Kasumi-1 (cell line): ENCODE results near the gene ARHGEF10L.
"Not testable (repeated sequence)": the region's sequence is repeated elsewhere in the genome, so short reads cannot be mapped to it uniquely, and the experiment has no call there.

ENCODE experiments used
- DNase-seq, 2 experiments: peaks; one replicate each; lab custom pipeline; 2025; lab: John Stamatoyannopoulos, UW

ARHGEF10L gene

GRCh38 chr1:17610085-17610484, 70.6 kb downstream of the ARHGEF10L start:
- no peak for DNase-seq

- no peak for DNase-seq
These were observed 71.2 kb downstream of the ARHGEF10L start for GRCh38 chr1:17610713-17611112.

DNA sequence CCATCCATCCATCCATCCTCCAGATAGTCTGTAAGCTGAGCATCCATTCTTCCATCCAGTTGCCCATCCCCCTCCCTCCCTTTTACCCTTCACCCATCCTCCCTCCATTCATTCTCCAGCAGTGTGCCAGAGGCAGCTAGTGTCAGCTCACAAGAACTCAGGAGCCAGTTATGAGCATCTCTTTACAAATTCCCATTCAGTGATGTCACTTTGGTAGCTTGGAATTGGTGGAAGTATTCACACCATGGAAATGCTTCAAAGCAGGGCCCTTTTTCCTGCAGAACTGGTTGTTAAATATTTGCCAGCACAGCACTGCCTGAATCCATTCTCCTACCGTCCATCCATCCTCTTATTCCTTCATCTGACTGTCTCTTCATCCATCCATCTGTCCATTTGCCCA, 72.5 kb downstream of the ARHGEF10L start:
- no peak for DNase-seq

- no peak for DNase-seq
These were observed 73.3 kb downstream of the ARHGEF10L start for GRCh38 chr1:17612831-17613230.

DNA sequence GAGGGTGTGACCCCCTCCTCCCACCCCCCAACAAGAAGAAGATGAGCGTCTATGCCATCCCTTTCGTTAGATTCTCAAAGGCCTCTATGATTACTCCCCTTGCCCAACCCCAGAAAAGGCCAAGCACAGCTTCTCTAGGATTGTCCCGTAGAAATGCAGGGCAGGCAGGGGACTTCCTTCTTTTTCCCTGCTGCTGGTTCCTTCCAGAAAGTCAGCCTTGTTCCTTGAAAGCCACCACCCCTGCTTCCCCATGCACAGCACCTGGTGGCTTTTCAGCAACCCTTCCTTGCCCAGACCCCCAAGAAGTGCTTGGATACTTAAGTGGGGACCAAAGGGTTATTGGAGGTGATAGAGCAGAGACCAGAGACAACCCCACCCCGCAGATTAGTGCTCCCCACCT, 75.1 kb downstream of the ARHGEF10L start:
- DNase-seq = no peak

DNA sequence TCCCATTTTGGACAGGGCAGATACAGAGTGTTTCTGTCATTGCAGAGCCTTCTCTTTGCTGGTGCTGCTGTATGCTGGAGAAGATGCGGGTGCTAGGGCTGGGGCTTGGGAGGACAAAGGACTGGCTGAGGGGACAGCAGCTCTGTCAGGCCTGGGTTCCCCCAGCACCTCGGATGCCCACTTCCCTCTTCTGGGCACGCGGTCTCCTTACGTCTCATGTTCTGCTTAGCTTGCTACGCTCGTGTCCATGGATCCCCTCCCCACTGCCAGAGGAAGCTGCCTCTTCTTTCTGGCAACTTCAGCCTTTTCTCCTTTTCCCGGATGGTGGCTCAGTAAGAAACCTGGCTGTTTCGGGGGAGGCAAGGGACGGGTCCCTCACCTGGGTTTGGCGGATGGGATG, 75.7 kb downstream of the ARHGEF10L start:
- DNase-seq = no peak

DNA sequence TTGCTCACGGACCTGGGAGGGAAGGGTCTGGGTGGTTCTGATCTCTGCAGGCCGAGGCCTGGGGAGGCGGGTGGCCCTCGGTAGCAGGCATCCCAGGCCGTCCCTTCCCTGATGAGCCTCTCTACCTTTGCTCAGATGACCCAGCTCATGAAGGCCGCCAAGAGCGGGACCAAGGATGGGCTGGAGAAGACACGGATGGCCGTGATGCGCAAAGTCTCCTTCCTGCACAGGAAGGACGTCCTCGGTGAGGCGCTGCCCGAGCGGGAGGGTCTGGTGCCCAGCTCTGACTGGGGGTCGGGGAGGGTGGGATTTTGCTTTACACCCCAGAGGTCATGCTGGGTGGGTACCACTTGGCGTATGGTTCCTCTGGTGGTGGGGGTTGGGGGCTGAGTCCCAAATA, 76.5 kb downstream of the ARHGEF10L start:
- no peak for DNase-seq

DNA sequence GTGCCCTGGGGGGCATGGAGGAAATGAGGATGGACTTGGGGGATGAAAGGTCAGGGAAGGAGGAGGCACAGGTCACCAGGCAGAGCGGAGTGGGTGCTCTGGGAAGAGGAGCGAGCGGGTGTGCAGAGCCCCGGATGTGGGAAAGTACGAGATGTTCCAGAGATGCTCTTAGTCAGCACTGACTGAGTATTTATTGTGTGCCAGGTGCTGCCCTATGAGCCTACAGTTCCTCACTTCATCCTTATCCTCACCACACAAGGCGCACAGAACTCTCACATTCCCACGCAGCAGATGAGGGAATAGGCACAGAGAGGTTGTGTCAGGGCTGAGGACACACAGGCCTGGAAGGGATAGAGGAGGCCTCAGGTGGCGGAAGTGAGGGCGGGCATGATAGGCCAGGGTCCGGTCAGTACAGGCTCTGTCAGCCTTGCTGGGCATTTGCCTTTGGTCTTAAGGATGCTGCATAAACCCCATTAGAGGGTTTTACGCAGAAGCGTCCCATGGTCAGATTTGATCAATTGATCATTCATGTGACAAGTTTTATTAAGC, 77.3 kb downstream of the ARHGEF10L start:
- DNase-seq = no peak

GRCh38 chr1:17617787-17618557, 78.5 kb downstream of the ARHGEF10L start:
- DNase-seq = no peak

DNA sequence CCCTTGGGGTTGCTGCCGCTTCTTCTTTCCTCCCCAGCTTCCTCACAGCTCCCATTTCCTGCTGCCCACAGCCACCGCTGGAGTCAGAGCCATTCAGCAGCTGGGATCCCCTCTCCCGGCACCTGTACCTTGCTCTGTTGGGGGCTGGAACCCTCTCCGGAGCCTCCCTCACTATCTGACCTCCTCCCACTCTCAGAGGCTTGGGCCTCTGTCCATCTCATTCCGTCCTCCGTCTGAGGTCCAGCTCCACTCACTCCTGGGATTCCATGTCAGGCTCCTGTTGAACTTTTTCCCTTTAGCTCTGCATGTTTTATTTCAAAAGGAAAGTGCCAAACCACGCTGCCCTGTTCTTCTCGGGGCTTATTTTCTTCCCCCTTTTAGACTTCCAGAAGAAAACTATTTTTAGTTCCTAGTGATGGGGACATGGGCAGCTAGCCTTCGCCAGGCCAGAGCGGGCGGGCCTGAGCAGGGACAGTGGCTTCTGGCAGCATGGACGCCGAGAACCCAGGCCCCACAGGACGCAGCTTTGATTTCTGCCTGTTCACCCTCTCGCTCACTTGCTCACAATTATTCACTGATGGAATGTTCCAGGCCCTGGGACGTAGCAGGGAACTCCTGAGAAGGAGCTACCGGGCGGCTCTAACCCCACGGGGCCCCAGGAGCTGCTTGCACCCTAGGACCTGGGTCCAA, 79.2 kb downstream of the ARHGEF10L start:
- no peak for DNase-seq

DNA sequence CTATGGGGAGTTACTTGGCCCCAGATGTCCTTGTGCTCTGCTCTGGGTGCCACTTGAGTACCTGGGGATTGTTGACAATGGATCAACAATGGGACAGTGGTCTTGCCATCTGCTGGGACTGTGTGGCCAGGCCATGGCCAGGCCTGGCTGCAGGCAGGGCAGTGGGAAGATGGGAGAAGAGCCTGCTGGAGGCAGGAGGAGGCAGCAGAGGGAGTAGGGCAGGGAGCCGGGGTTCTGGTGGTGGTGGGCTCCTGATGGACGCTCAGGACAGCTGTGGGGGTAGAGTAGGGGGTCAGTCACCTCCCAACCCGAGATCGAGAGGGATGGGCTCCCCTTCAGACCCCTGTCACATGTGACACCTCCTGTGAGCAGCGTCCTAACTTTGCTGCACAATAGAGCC, 81.0 kb downstream of the ARHGEF10L start:
- no peak for DNase-seq

DNA sequence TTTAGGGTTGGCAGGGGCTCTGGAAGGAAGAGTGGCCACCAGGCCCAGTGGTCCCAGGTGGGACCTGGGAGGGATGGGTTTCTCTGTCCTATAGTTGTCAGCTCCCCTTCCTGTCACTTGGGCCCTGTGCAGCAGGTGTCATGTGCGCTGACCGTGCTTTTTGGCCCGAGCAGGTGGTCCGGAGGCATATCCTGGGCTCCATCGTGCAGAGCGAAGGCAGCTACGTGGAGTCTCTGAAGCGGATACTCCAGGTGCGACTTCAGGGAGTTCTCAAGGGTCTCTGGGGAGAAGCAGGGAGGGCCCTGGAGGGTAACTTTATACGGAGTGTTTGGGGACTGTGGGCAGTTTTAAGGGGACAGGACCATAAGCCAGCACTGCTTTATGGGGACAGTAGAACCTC, 82.2 kb downstream of the ARHGEF10L start:
- no peak for DNase-seq

DNA sequence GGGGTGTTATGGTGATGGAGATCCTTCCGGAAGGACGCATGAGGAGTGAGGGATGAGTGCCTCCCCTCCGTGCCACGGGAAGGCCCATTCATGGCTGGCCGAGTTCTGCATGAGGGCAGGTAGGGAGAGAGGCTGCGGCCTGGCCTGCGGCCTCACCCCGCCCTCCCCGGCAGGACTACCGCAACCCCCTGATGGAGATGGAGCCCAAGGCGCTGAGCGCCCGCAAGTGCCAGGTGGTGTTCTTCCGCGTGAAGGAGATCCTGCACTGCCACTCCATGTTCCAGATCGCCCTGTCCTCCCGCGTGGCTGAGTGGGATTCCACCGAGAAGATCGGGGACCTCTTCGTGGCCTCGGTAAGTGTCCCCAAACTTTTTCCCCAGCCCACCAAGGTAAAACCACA, 83.3 kb downstream of the ARHGEF10L start:
- no peak for DNase-seq

DNA sequence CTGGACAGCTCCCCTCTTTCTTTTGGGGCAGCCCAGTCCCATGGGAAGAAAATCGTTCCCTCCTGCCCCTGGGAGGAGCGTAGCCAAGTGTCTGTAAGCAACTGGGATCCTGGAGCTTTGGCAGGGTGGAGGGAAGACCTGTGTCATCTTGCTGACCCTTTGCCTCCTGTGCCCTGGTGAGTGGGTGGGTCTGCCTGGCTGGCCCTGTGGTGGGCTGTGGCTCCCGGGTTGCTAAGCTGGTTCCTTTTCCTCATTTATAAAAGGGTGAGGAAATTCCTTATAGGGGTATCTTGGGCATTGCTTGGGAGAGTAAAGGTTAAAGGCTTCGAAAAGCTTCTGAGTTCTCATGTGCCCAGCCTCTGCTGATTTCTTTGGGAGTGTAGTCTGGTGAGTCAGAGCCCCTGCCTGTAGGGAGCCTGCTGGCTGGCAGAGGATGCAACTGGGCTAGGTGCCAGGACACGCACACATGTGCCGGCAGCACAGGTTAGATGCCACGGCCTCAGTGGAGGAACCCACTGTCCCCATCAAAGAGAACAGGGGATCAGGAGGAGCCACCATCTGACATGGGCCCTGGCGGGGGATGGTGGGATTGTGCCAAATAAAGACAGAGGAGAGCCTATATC, 85.2 kb downstream of the ARHGEF10L start:
- DNase-seq = no peak

DNA sequence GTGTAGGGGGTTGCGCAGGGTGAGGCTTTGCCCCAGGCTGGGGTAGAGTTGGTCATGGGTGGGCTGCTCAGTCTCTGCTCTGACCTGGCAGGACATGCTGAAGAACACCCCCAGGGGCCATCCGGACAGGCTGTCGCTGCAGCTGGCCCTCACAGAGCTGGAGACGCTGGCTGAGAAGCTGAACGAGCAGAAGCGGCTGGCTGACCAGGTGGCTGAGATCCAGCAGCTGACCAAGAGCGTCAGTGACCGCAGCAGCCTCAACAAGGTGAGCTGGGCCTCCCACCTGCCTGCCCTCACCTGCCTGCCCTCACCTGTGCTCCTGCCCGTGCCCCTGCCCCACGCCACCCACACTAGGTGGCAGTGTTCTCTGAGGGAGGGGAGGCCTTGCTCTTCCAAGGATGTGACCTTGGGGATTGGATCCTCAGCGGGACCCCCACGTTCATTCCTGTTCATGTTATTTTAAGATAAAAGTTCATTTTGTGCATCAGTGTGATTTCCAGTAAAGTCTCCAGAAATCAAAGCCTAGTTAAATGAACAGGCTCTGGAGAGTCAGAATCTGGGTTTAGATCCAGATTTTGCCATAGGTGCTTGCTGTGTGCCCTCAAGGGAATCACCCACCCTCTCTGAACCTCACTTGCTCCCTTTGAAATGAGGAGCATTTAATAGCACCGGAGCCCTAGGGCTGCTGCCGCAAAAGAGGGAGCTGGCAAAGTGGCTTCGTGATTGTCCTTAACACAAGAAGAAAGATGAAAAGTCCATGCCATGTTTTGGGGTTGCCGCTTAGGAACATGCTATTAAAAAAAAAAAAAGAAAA, 87.9 kb downstream of the ARHGEF10L start:
- no peak for DNase-seq

GRCh38 chr1:17629046-17629445, 89.5 kb downstream of the ARHGEF10L start:
- not testable (repeated sequence) for DNase-seq

DNA sequence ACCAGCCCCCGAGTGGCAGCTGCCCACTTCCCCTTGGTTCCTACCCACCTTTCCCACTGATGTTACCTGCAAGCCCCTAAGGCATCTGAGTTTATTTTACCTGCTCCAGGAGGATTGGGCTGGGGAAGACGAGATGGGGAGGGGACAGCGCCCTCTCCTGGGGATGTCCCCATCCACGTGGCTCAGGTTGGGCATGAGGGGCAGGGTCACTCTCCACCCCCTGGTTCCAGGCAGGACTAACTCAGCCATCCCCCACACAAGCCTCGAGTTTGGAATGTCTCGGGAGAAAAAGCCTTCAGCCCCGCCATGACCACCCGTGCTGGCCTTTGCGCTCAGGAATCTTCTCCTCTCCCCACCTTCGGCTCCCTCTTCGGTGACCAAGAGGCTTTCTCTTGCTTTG, 90.0 kb downstream of the ARHGEF10L start:
- DNase-seq = no peak

GRCh38 chr1:17630048-17630830, 90.7 kb downstream of the ARHGEF10L start:
- DNase-seq = no peak

GRCh38 chr1:17630986-17631385, 91.5 kb downstream of the ARHGEF10L start:
- DNase-seq = no peak

DNA sequence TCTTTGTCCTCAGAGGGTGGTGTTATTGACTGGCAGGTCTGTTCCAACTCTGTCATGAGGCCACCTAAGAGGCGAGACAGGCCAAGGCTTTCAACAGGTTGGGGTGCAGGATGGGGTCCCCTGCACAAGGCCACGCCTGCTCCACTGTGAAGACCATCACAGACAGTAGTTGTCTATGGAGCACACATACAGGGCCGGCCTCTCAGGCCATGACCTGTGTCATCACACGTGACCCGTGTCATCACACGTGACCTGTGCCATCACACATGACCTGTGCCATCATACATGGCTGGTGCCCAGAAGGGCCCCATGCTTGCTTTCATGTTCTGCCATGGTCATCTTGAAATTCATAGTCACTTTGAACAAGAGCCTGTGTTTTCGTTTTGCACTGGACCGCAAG, 91.9 kb downstream of the ARHGEF10L start:
- DNase-seq = no peak

DNA sequence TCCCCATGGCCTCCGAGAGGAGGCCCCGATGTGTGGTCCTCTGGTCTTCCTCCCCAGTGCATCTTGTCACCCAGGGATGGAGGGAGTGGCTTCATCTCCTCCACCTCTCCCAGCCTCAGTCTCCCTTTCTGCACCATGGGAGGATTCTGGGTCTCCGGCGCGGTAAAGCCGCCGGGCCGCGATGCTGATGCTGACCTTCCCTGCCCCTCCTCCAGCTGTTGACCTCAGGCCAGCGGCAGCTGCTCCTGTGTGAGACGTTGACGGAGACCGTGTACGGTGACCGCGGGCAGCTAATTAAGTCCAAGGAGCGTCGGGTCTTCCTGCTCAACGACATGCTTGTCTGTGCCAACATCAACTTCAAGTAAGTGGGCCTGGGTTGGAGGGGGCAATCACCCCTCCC, 92.6 kb downstream of the ARHGEF10L start:
- DNase-seq = no peak
